Fibroblast of lung (primary cell): Measurements from ENCODE around the gene ART1. TPM values are rescaled to one million over a fixed set of nuclear protein-coding genes. Genes with fewer than 3 reads are reported as not detected.
"Not testable (repeated sequence)": the region's sequence is repeated elsewhere in the genome, so short reads cannot be mapped to it uniquely, and the experiment has no call there.

ENCODE experiments used
- DNase-seq, 2 donors: peaks; one replicate each; pipeline versions ENCODE4 v3.0.0 to v3.0.0-alpha.2; 2010; ENCODE audit warnings: low read depth in 2 of 2
- H2AFZ ChIP-seq: 2 replicates; pipeline ENCODE4 v1.5.1; 2012; ENCODE audit warnings: low read length, control low read depth, inconsistent platforms
- H3K27ac ChIP-seq: 2 replicates; pipeline ENCODE4 v1.5.1; 2011; ENCODE audit warnings: low read length, control low read depth; ENCODE audit not compliant: insufficient read depth
- H3K27me3 ChIP-seq: 2 replicates; pipeline ENCODE4 v1.5.1; 2011; ENCODE audit warnings: mild to moderate bottlenecking, low read length; ENCODE audit not compliant: control insufficient read depth, insufficient read depth
- H3K36me3 ChIP-seq: 2 replicates; pipeline ENCODE4 v1.5.1; 2011; ENCODE audit warnings: low read length; ENCODE audit not compliant: control insufficient read depth, insufficient read depth
- H3K4me1 ChIP-seq: 2 replicates; pipeline ENCODE4 v1.5.1; 2011; ENCODE audit warnings: low read length; ENCODE audit not compliant: control insufficient read depth, insufficient read depth; ENCODE audit errors: extremely low read depth
- H3K4me2 ChIP-seq: 2 replicates; pipeline ENCODE4 v1.5.1; 2011; ENCODE audit warnings: low read length, control low read depth; ENCODE audit not compliant: insufficient read depth; ENCODE audit errors: extremely low read depth
- H3K4me3 ChIP-seq, 4 experiments: fragments of 200-600 bp in 1 of 4; sonication (generic) in 1 of 4; replicated peaks in 1 of 4; 2 replicates each; pipeline ENCODE4 v1.5.1; 2011 to 2016; ENCODE audit warnings: low read length in 4 of 4, low read depth in 3 of 4, mild to moderate bottlenecking in 3 of 4, control low read depth in 2 of 4, inconsistent platforms in 1 of 4, mixed read lengths in 1 of 4; ENCODE audit not compliant: insufficient read depth in 1 of 4; ENCODE audit errors: control extremely low read depth in 1 of 4
- H3K79me2 ChIP-seq: 2 replicates; pipeline ENCODE4 v1.5.1; 2012; ENCODE audit warnings: mild to moderate bottlenecking, low read length, inconsistent platforms; ENCODE audit not compliant: control insufficient read depth, insufficient read depth
- H3K9ac ChIP-seq: 2 replicates; pipeline ENCODE4 v1.5.1; 2011; ENCODE audit warnings: mild to moderate bottlenecking, low read length, control low read depth; ENCODE audit not compliant: insufficient read depth
- H3K9me3 ChIP-seq: 2 replicates; pipeline ENCODE4 v1.5.1; 2012; ENCODE audit warnings: low read depth, low read length; ENCODE audit not compliant: control insufficient read depth, insufficient read depth
- H4K20me1 ChIP-seq: 2 replicates; pipeline ENCODE4 v1.5.1; 2011; ENCODE audit warnings: low read length; ENCODE audit not compliant: control insufficient read depth, insufficient read depth; ENCODE audit errors: extremely low read depth
- EZH2 ChIP-seq: IDR thresholded peaks from 2 replicates; pipeline ENCODE4 v1.5.1; 2012; ENCODE audit warnings: low read length, control low read depth, mild to moderate bottlenecking; ENCODE audit errors: missing control alignments
- polyA plus RNA-seq, 2 donors: library from polyadenylated mRNA; depleted of rRNA in 1 of 2; stranded (reverse) in 1 of 2; unstranded in 1 of 2; fragments of >200 nt; gene quantifications; 2 replicates each; pipeline ENCODE4 v1.2.1, GENCODE V29; 2011 to 2012; ENCODE audit warnings: missing spikeins in 1 of 2
- total RNA-seq: library from RNA; depleted of rRNA; stranded (reverse); fragments of >200 nt; gene quantifications from 2 replicates; pipeline ENCODE4 v1.2.1, GENCODE V29; 2014
- TF ChIP-seq, protein P1 (sequence below), 2 donors: IDR thresholded peaks in 1 of 2; conservative IDR thresholded peaks in 1 of 2; 1 replicate in 1 of 2; 2 replicates in 1 of 2; pipeline ENCODE4 v1.5.1; 2011 to 2012; ENCODE audit warnings: low read length in 2 of 2, control low read depth in 1 of 2, inconsistent platforms in 1 of 2, low read depth in 1 of 2, mild to moderate bottlenecking in 1 of 2

ART1 gene
- total and polyA plus RNA-seq, 2 donors (not counting 1 experiment from before 2014, with no cell fraction given) = not detected

DNA sequence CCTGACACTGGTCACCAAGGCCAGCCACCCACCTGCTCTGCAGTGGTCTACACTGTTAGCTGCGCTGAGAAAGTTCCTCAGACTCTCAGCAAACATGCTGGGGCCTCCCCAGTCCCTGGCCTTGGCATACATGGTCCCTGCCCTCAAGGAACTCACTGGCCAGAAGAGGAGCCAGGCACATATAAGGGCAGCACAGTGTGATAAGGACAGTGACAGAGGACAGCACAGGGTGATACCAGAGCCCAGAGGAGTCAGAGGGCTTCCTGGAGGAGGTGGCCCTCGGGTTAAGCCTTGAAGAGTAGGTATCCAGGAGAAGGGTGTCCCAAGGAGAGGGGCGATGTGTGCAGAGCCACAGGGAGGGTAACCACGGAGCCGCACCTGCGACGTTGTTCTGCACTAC is 624 bp downstream of the ART1 start:
- Histone ChIP-seq H3K36me3 (no peaks in the 10 kb centered on the region), H3K4me1 (no peaks in the 10 kb centered on the region), H3K4me2 (no peak overlapping the region), H3K4me3 (no peak overlapping the region), H3K27ac (no peak overlapping the region), H3K27me3 (peaks cover 4% of the 10 kb centered on the region), H3K79me2 (no peaks in the 10 kb centered on the region), H2AFZ (no peak overlapping the region), H4K20me1 (no peaks in the 10 kb centered on the region), H3K9me3 (no peaks in the 10 kb centered on the region), H3K9ac (no peak overlapping the region)
- TF ChIP-seq EZH2 = no peak
- TF ChIP-seq, protein P1, sequence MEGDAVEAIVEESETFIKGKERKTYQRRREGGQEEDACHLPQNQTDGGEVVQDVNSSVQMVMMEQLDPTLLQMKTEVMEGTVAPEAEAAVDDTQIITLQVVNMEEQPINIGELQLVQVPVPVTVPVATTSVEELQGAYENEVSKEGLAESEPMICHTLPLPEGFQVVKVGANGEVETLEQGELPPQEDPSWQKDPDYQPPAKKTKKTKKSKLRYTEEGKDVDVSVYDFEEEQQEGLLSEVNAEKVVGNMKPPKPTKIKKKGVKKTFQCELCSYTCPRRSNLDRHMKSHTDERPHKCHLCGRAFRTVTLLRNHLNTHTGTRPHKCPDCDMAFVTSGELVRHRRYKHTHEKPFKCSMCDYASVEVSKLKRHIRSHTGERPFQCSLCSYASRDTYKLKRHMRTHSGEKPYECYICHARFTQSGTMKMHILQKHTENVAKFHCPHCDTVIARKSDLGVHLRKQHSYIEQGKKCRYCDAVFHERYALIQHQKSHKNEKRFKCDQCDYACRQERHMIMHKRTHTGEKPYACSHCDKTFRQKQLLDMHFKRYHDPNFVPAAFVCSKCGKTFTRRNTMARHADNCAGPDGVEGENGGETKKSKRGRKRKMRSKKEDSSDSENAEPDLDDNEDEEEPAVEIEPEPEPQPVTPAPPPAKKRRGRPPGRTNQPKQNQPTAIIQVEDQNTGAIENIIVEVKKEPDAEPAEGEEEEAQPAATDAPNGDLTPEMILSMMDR (conservative IDR thresholded peaks at IDR 0.05 in 1 of 2, IDR thresholded peaks at IDR 0.05 in 1 of 2; ENCODE audit: low read depth in 1 of 2, low read length in 2 of 2) = no peak
- DNase-seq = no peak

DNA sequence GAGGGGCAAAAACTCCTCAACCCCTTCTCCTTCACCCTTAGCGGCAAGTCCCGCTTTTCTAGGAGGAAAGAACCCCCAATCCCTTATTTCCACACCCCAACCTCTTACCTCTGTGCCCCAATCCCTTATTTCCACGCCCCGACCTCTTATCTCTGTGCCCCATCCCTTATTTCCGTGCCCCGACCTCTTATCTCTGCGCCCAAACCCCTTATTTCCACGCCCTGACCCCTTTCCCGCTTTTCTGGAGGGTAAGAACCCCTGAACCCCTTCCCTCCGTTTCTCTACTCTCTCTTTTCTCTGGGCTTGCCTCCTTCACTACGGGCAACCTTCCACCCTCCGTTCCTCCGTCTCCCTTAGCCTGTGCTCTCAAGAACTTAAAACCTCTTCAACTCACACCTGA is 3.9 kb downstream of the ART1 start:
- not testable (repeated sequence) for H3K27ac ChIP-seq, H3K36me3 ChIP-seq, H3K9me3 ChIP-seq, H3K4me1 ChIP-seq, H3K9ac ChIP-seq, H3K4me3 ChIP-seq, H3K27me3 ChIP-seq, H4K20me1 ChIP-seq, H3K4me2 ChIP-seq, H3K79me2 ChIP-seq, DNase-seq, H2AFZ ChIP-seq

DNA sequence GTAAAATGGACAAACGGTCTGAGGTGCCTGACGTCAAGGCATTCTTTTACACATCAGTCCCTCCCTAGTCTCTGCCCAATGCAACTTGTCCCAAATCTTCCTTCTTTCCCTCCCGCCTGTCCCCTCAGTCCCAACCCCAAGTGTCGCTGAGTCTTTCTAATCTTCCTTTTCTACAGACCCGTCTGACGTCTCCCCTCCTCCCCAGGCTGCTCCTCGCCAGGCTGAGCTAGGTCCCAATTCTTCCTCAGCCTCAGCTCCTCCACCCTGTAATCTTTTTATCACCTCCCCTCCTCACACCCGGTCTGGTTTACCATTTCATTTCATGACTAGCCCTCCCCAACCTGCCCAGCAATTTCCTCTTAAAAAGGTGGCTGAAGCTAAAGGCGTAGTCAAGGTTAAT is 4.4 kb downstream of the ART1 start:
- not testable (repeated sequence) for H2AFZ ChIP-seq, H3K4me1 ChIP-seq, H3K27me3 ChIP-seq, H3K36me3 ChIP-seq, H3K4me2 ChIP-seq, H4K20me1 ChIP-seq, DNase-seq, H3K4me3 ChIP-seq, H3K79me2 ChIP-seq, H3K9ac ChIP-seq, H3K27ac ChIP-seq, H3K9me3 ChIP-seq

DNA sequence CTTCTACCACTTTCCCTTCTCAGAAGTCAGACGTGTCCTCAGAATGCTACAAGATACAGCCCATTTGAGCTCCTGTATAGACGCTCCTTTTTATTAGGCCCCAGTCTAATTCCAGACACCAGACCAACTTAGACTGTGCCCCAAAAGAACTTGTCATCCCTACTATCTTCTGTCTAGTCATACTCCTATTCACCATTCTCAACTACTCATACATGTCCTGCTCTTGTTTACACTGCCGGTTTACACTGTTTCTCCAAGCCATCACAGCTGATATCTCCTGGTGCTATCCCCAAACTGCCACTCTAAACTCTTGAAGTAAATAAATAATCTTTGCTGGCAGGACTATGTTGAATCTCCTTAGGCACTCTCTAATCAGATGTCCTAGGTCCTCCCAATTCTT is 7.6 kb downstream of the ART1 start:
- not testable (repeated sequence) for H3K36me3 ChIP-seq, H3K9ac ChIP-seq, H3K27me3 ChIP-seq, H3K9me3 ChIP-seq, H3K4me3 ChIP-seq, H2AFZ ChIP-seq, H3K4me1 ChIP-seq, DNase-seq, H3K4me2 ChIP-seq, H3K27ac ChIP-seq, H3K79me2 ChIP-seq, H4K20me1 ChIP-seq
